ENCODE data around the gene DTX1.

DNA sequence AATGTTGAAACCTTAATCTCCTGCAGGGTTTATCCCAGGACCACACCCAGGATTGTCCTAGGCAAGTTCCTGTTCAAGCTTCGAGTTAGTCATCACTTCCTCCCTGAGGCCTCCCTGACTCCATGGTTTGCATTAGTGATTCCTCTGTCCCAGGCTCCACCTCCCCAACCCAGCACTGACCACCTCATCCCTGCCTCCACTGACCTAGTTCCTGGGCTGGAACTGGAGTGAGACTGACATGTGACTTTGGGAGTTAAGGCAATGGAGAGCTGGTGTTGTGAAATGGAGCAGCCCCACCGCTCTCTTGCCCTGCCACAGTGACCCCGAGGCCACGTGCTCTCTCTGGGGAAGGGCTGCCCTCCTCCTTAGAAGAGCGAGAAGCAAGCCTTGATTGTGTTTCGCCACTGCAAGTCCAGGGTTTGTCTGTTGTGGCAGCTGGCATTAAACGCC is 15.8 kb upstream of the DTX1 start:
- TF ChIP-seq CTCF (IDR thresholded peaks at IDR 0.05; ENCODE audit: insufficient read depth, low read depth, low read length) (no peak), EZH2 (IDR thresholded peaks at IDR 0.05; ENCODE audit: insufficient read depth, low read length) (no peak)
